HG03039 (cell line): ENCODE measurements around the gene CREB3.

Source experiments
- ATAC-seq: cut with Tn5 transposase; IDR thresholded peaks from one replicate; pipeline ENCODE4 v1.9.1; 2021; ENCODE audit warnings: mild to moderate bottlenecking, moderate library complexity; ENCODE audit not compliant: unreplicated experiment

CREB3 gene

GRCh38 chr9:35725362-35725761, 7.1 kb upstream of the CREB3 start:
- no peak for ATAC-seq

GRCh38 chr9:35726931-35727330, 5.5 kb upstream of the CREB3 start:
- ATAC-seq, result no peak

- ATAC-seq, result no peak
Observed at GRCh38 chr9:35727676-35728040, 4.8 kb upstream of the CREB3 start.

- ATAC-seq, result no peak
Observed at GRCh38 chr9:35728041-35728971, 4.2 kb upstream of the CREB3 start.

GRCh38 chr9:35729101-35729500, 3.4 kb upstream of the CREB3 start:
- no peak for ATAC-seq

- ATAC-seq, result no peak
Observed at GRCh38 chr9:35729700-35730485, 2.6 kb upstream of the CREB3 start.

GRCh38 chr9:35730486-35730854, 2.0 kb upstream of the CREB3 start:
- no peak for ATAC-seq

- no peak for ATAC-seq
Observed at GRCh38 chr9:35731415-35732184, 866 bp upstream of the CREB3 start.

- ATAC-seq, result no peak
Observed at GRCh38 chr9:35732800-35733541, 505 bp downstream of the CREB3 start.

- no peak for ATAC-seq
Observed at GRCh38 chr9:35734096-35734495, 1.6 kb downstream of the CREB3 start.

GRCh38 chr9:35736201-35736633, 3.8 kb downstream of the CREB3 start:
- no peak for ATAC-seq

GRCh38 chr9:35737143-35737542, 4.7 kb downstream of the CREB3 start:
- ATAC-seq, result no peak

GRCh38 chr9:35738186-35738585, 5.7 kb downstream of the CREB3 start:
- ATAC-seq, result no peak

GRCh38 chr9:35738924-35739323, 6.5 kb downstream of the CREB3 start:
- no peak for ATAC-seq

GRCh38 chr9:35740243-35740642, 7.8 kb downstream of the CREB3 start:
- ATAC-seq, result no peak

GRCh38 chr9:35741740-35742139, 9.3 kb downstream of the CREB3 start:
- ATAC-seq, result no peak

GRCh38 chr9:35743452-35743851, 11.0 kb downstream of the CREB3 start:
- no peak for ATAC-seq

GRCh38 chr9:35743880-35744518, 11.5 kb downstream of the CREB3 start:
- no peak for ATAC-seq

- no peak for ATAC-seq
Observed at GRCh38 chr9:35745569-35745968, 13.1 kb downstream of the CREB3 start.

- ATAC-seq, result no peak
Observed at GRCh38 chr9:35746583-35746982, 14.1 kb downstream of the CREB3 start.
